OCI-LY3 (cell line): ENCODE results near the gene PARD6G.

ENCODE experiments used
- EZH2phosphoT487 ChIP-seq: fragments of 200-600 bp; shearing (Covaris generic); IDR thresholded peaks from 2 replicates; pipeline ENCODE4 v1.6.1; 2018; ENCODE audit warnings: antibody characterized with exemption, mixed run types, low read depth
- TF ChIP-seq, protein P1 (sequence below): fragments of 200-600, 300-600 bp; sonication (generic); IDR thresholded peaks from 2 replicates; pipeline ENCODE4 v1.5.1; 2014; ENCODE audit warnings: antibody characterized with exemption, low read length, low read depth

DNA sequence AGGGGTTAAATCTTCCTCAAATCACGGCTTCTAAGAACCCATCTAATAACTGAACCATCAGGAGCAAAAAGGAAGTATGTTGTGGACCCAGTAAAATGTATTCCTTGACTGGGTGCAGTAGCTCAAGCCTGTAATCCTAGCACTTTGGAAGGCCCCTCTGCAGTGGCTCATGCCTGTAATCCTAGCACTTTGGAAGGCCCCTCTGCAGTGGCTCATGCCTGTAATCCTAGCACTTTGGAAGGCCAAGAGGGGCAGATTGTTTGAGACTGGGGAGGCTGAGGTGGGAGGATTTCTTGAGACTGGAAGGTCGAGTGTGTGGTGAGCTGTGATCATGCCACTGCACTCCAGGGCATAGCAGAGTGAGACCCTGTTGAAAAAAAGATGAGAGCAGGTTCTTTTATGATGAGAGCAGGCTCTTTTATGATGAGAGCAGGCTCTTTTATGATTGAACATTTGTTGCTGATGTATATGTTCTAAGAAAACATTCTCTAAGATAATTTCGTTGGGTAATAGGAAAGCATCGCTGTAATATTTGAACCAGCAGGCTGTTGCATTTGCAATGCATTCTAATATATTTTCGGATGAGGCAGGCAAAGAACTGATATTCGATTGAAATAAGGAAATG lies 3.5 kb upstream of the PARD6G start:
- TF ChIP-seq, protein P1, sequence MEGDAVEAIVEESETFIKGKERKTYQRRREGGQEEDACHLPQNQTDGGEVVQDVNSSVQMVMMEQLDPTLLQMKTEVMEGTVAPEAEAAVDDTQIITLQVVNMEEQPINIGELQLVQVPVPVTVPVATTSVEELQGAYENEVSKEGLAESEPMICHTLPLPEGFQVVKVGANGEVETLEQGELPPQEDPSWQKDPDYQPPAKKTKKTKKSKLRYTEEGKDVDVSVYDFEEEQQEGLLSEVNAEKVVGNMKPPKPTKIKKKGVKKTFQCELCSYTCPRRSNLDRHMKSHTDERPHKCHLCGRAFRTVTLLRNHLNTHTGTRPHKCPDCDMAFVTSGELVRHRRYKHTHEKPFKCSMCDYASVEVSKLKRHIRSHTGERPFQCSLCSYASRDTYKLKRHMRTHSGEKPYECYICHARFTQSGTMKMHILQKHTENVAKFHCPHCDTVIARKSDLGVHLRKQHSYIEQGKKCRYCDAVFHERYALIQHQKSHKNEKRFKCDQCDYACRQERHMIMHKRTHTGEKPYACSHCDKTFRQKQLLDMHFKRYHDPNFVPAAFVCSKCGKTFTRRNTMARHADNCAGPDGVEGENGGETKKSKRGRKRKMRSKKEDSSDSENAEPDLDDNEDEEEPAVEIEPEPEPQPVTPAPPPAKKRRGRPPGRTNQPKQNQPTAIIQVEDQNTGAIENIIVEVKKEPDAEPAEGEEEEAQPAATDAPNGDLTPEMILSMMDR, result no peak
- no peak for TF ChIP-seq EZH2phosphoT487
